RWPE2 (cell line): Measurements from ENCODE around the gene TBL2.

Experiments used
- ATAC-seq: fragments of 200-7000 bp; cut with Tn5 transposase; 3 replicates; pipeline ENCODE4 v1.9.1; 2021; ENCODE audit warnings: low read depth
- DNase-seq: peaks from one replicate; pipeline ENCODE4 v3.0.0-alpha.2; 2020; ENCODE audit warnings: low spot score
- H3K27ac ChIP-seq: fragments of 450-650 bp; 2 replicates; pipeline ENCODE4 v1.5.1; 2017; ENCODE audit warnings: mild to moderate bottlenecking; ENCODE audit not compliant: poor library complexity, severe bottlenecking
- H3K27me3 ChIP-seq: fragments of 250-450 bp; sonication (Bioruptor Pico); 2 replicates; pipeline ENCODE4 v1.5.1; 2021; ENCODE audit warnings: mild to moderate bottlenecking, moderate library complexity; ENCODE audit not compliant: insufficient read depth, poor library complexity, severe bottlenecking
- H3K36me3 ChIP-seq: fragments of 250-450 bp; sonication (Bioruptor Pico); 2 replicates; pipeline ENCODE4 v1.5.1; 2020; ENCODE audit warnings: low read depth, mild to moderate bottlenecking, moderate library complexity
- H3K4me1 ChIP-seq: fragments of 250-450 bp; sonication (Bioruptor Pico); 2 replicates; pipeline ENCODE4 v1.5.1; 2021; ENCODE audit warnings: mild to moderate bottlenecking, moderate library complexity; ENCODE audit not compliant: insufficient read depth, poor library complexity, severe bottlenecking
- H3K4me3 ChIP-seq: fragments of 250-450 bp; sonication (Bioruptor Pico); 2 replicates; pipeline ENCODE4 v1.5.1; 2021; ENCODE audit warnings: mild to moderate bottlenecking, moderate library complexity; ENCODE audit not compliant: severe bottlenecking
- H3K9me3 ChIP-seq: fragments of 250-450 bp; sonication (Bioruptor Pico); 2 replicates; pipeline ENCODE4 v1.5.1; 2021; ENCODE audit warnings: mild to moderate bottlenecking, moderate library complexity; ENCODE audit not compliant: severe bottlenecking
- CTCF ChIP-seq: fragments of 450-650 bp; IDR thresholded peaks from one replicate; pipeline ENCODE4 v1.5.1; 2017; ENCODE audit warnings: mild to moderate bottlenecking, moderate library complexity; ENCODE audit not compliant: poor library complexity, severe bottlenecking

The TBL2 gene

GRCh38 chr7:73578342-73579128, at the start of gene TBL2:
Gene TBL2, minus strand, starts transcription at chr7:73578579. Its CDS starts 30 bp downstream, at chr7:73578549.
- no peaks in the 10 kb centered on the region for H3K4me1 ChIP-seq
- ATAC-seq: peak; percentile 89
- H3K4me3 ChIP-seq: peak within 1 kb of the TSS; percentile 90
- H3K9me3 ChIP-seq: no peaks in the 10 kb centered on the region
- peaks cover 22% of the 10 kb centered on the region for H3K36me3 ChIP-seq
- H3K27me3 ChIP-seq: no peaks in the 10 kb centered on the region
- H3K27ac ChIP-seq: peak within 1 kb of the TSS; percentile 72
- peak; percentile 98 for DNase-seq
- peak; percentile 20 for TF ChIP-seq CTCF

- TF ChIP-seq CTCF: peak; percentile 13
- Histone ChIP-seq H3K9me3 (no peaks in the 10 kb centered on the region), H3K27ac (no peak overlapping the region), H3K36me3 (no peaks in the 10 kb centered on the region), H3K27me3 (peaks cover 12% of the 10 kb centered on the region), H3K4me3 (no peak overlapping the region), H3K4me1 (no peaks in the 10 kb centered on the region)
- DNase-seq (no peak), ATAC-seq (no peak; the same call in 2 of the 3 replicates)
These were observed 48.4 kb upstream of the TBL2 start for GRCh38 chr7:73626814-73627213.

GRCh38 chr7:73625276-73625675, 46.9 kb upstream of the TBL2 start:
- Histone ChIP-seq H3K4me1 (no peaks in the 10 kb centered on the region), H3K9me3 (no peaks in the 10 kb centered on the region), H3K36me3 (no peaks in the 10 kb centered on the region), H3K4me3 (no peak overlapping the region), H3K27me3 (peaks cover 12% of the 10 kb centered on the region), H3K27ac (no peak overlapping the region)
- ATAC-seq: no peak
- no peak for TF ChIP-seq CTCF
- DNase-seq: no peak

GRCh38 chr7:73624669-73625001, 46.3 kb upstream of the TBL2 start:
- H3K27ac ChIP-seq: no peak overlapping the region
- DNase-seq: no peak
- TF ChIP-seq CTCF: no peak
- H3K4me3 ChIP-seq: peak overlapping the region; percentile 40
- ATAC-seq: no peak
- H3K36me3 ChIP-seq: no peaks in the 10 kb centered on the region
- H3K4me1 ChIP-seq: no peaks in the 10 kb centered on the region
- H3K27me3 ChIP-seq: peaks cover 12% of the 10 kb centered on the region
- no peaks in the 10 kb centered on the region for H3K9me3 ChIP-seq
